Lower leg skin (tissue), 3 donors: Measurements from ENCODE around the gene LCA5.

Experiments used
- CTCF ChIP-seq, 3 donors: fragments of 450-650 bp; IDR thresholded peaks; one replicate each; pipeline ENCODE4 v1.5.1; 2016; ENCODE audit warnings: antibody characterized with exemption in 3 of 3, mild to moderate bottlenecking in 3 of 3, moderate library complexity in 2 of 3
- POLR2A ChIP-seq, 2 donors: fragments of 450-650 bp; IDR thresholded peaks; one replicate each; pipeline ENCODE4 v1.6.1; 2016 to 2017; ENCODE audit warnings: antibody characterized with exemption in 2 of 2, mild to moderate bottlenecking in 1 of 2, moderate library complexity in 1 of 2

GRCh38 chr6:79557673-79558467 is 20.6 kb upstream of the LCA5 start:
- TF ChIP-seq POLR2A (IDR thresholded peaks at IDR 0.05) (no peak), CTCF (IDR thresholded peaks at IDR 0.05) (no peak)
